DLD1 (cell line): Measurements from ENCODE around the gene TRUB1.

ENCODE experiments used
- in situ Hi-C: cut with HindIII; loops from 2 replicates; pipeline ENCODE4 v1.10.0; 2017; ENCODE audit warnings: low sequenced_read_pairs

The TRUB1 gene

GRCh38 chr10:114974625-114975024 lies 36.6 kb downstream of the TRUB1 start:
- in situ Hi-C loops, result no loop called here

- in situ Hi-C loops, result no loop called here
These were observed 37.1 kb downstream of the TRUB1 start for GRCh38 chr10:114975091-114975490.

- in situ Hi-C loops, result no loop called here
These were observed 45.0 kb downstream of the TRUB1 start for GRCh38 chr10:114982989-114983388.

- in situ Hi-C loops, result no loop called here
These were observed 50.0 kb downstream of the TRUB1 start for GRCh38 chr10:114987995-114988394.

- in situ Hi-C loops, result no loop called here
These were observed 52.6 kb downstream of the TRUB1 start for GRCh38 chr10:114990586-114990985.

- in situ Hi-C loops, result no loop called here
These were observed 53.0 kb downstream of the TRUB1 start for GRCh38 chr10:114990991-114991390.

- in situ Hi-C loops, result no loop called here
These were observed 54.3 kb downstream of the TRUB1 start for GRCh38 chr10:114992189-114992775.

- in situ Hi-C loops, result no loop called here
These were observed 57.7 kb downstream of the TRUB1 start for GRCh38 chr10:114995468-114996247.

GRCh38 chr10:114996542-114996941 lies 58.5 kb downstream of the TRUB1 start:
- in situ Hi-C loops, result no loop called here

- in situ Hi-C loops, result no loop called here
These were observed 61.0 kb downstream of the TRUB1 start for GRCh38 chr10:114998993-114999392.

- in situ Hi-C loops, result no loop called here
These were observed 63.7 kb downstream of the TRUB1 start for GRCh38 chr10:115001506-115002381.

- in situ Hi-C loops, result no loop called here
These were observed 65.4 kb downstream of the TRUB1 start for GRCh38 chr10:115003396-115003795.

- in situ Hi-C loops, result no loop called here
These were observed 66.4 kb downstream of the TRUB1 start for GRCh38 chr10:115004236-115004862.

- in situ Hi-C loops, result no loop called here
These were observed 67.8 kb downstream of the TRUB1 start for GRCh38 chr10:115005771-115006170.

- in situ Hi-C loops, result no loop called here
These were observed 80.4 kb downstream of the TRUB1 start for GRCh38 chr10:115018185-115018931.

GRCh38 chr10:115020449-115020848 lies 82.5 kb downstream of the TRUB1 start:
- in situ Hi-C loops, result no loop called here

GRCh38 chr10:115022733-115023132 lies 84.7 kb downstream of the TRUB1 start:
- in situ Hi-C loops, result no loop called here

- in situ Hi-C loops, result no loop called here
These were observed 85.7 kb downstream of the TRUB1 start for GRCh38 chr10:115023715-115024114.

- in situ Hi-C loops, result no loop called here
These were observed 86.4 kb downstream of the TRUB1 start for GRCh38 chr10:115024371-115024770.

- in situ Hi-C loops, result no loop called here
These were observed 88.2 kb downstream of the TRUB1 start for GRCh38 chr10:115026056-115026745.
